ENCODE measurements around the gene NEK6. TPM values are rescaled to one million over a fixed set of nuclear protein-coding genes. Genes with fewer than 3 reads are reported as not detected.

The NEK6 gene
- total RNA-seq, 1 experiment from 2014 or later = 21.1 TPM

GRCh38 chr9:124353811-124354274 is 96.1 kb downstream of the NEK6 start:
- Histone ChIP-seq H3K27me3 (ENCODE audit: low read length) (no peaks in the 10 kb centered on the region), H3K79me2 (ENCODE audit: low read length) (peaks cover 29% of the 10 kb centered on the region), H3K27ac (ENCODE audit: low read length) (no peak overlapping the region), H3K36me3 (ENCODE audit: low read depth, low read length) (peaks cover 33% of the 10 kb centered on the region; the same call in 1 of the 2 replicates), H3K9ac (ENCODE audit: low read length) (no peak overlapping the region), H3K4me1 (ENCODE audit: insufficient read depth, low read length) (no peaks in the 10 kb centered on the region), H3K9me3 (ENCODE audit: low read length) (no peaks in the 10 kb centered on the region), H3K4me2 (ENCODE audit: low read length) (no peak overlapping the region), H2AFZ (ENCODE audit: low read length) (no peak overlapping the region), H3F3A (ENCODE audit: low read length, unreplicated experiment) (no peaks in the 10 kb centered on the region), H3K4me3 (ENCODE audit: low read length) (no peak overlapping the region), H3K9me2 (replicated peaks; ENCODE audit: low read length) (no peaks in the 10 kb centered on the region), H4K20me1 (ENCODE audit: low read length) (peaks cover 29% of the 10 kb centered on the region)
- BruUV-seq (replicated peaks) = no TSS peak
- no peak for ATAC-seq
- intact Hi-C loops (cut with micrococcal nuclease) = no loop called here
- POLR2A ChIA-PET (ENCODE audit: unreplicated experiment) = no interaction called here
- no peak for DNase-seq
- TF ChIP-seq EZH2 (IDR thresholded peaks at IDR 0.05; ENCODE audit: low read length, unreplicated experiment) (no peak), CTCF (conservative IDR thresholded peaks at IDR 0.05; ENCODE audit: low read depth, low read length) (no peak), EZH2phosphoT487 (IDR thresholded peaks at IDR 0.05; ENCODE audit: borderline replicate concordance, low read length) (no peak)
- CTCF ChIA-PET = no interaction called here

GRCh38 chr9:124354346-124355038 is 96.7 kb downstream of the NEK6 start:
- Histone ChIP-seq H3K27ac (ENCODE audit: low read length) (no peak overlapping the region), H3K4me1 (ENCODE audit: insufficient read depth, low read length) (no peaks in the 10 kb centered on the region), H4K20me1 (ENCODE audit: low read length) (peaks cover 34% of the 10 kb centered on the region), H3F3A (ENCODE audit: low read length, unreplicated experiment) (no peaks in the 10 kb centered on the region), H3K27me3 (ENCODE audit: low read length) (no peaks in the 10 kb centered on the region), H3K9me3 (ENCODE audit: low read length) (no peaks in the 10 kb centered on the region), H3K9ac (ENCODE audit: low read length) (no peak overlapping the region), H3K9me2 (replicated peaks; ENCODE audit: low read length) (no peaks in the 10 kb centered on the region), H3K4me2 (ENCODE audit: low read length) (no peak overlapping the region), H3K79me2 (ENCODE audit: low read length) (peaks cover 35% of the 10 kb centered on the region), H3K4me3 (ENCODE audit: low read length) (no peak overlapping the region), H3K36me3 (ENCODE audit: low read depth, low read length) (peaks cover 31% of the 10 kb centered on the region; the same call in 1 of the 2 replicates), H2AFZ (ENCODE audit: low read length) (no peak overlapping the region)
- ChIA-PET POLR2A (ENCODE audit: unreplicated experiment) (no interaction called here), CTCF (no interaction called here)
- no peak for DNase-seq
- no TSS peak for BruUV-seq (replicated peaks)
- TF ChIP-seq EZH2 (IDR thresholded peaks at IDR 0.05; ENCODE audit: low read length, unreplicated experiment) = no peak
- TF ChIP-seq EZH2phosphoT487 (IDR thresholded peaks at IDR 0.05; ENCODE audit: borderline replicate concordance, low read length) = no peak
- TF ChIP-seq CTCF (conservative IDR thresholded peaks at IDR 0.05; ENCODE audit: low read depth, low read length) = no peak
- intact Hi-C loops (cut with micrococcal nuclease) = no loop called here
- ATAC-seq = no peak
